SK-N-SH treated with all-trans-retinoic acid at 6 μM for 48 hours (cell line): ENCODE data around the gene UAP1L1.

Experiments used
- ATAC-seq: fragments of 200-7000 bp; cut with Tn5 transposase; 3 replicates; pipeline ENCODE4 v1.9.1; 2020; ENCODE audit warnings: mild to moderate bottlenecking, moderate library complexity
- ARNTL ChIP-seq: fragments of 450-650 bp; formaldehyde crosslinking; IDR thresholded peaks from 2 replicates; pipeline ENCODE4 v1.5.0; 2020; ENCODE audit warnings: low read depth, mild to moderate bottlenecking, moderate library complexity, borderline replicate concordance
- BACH2 ChIP-seq: fragments of 250-450 bp; sonication (Bioruptor Pico); IDR thresholded peaks from 2 replicates; pipeline ENCODE4 v1.9.0; 2021; ENCODE audit warnings: mild to moderate bottlenecking, borderline replicate concordance
- ESRRG ChIP-seq: fragments of 250-450 bp; sonication (Bioruptor Pico); IDR thresholded peaks from 2 replicates; pipeline ENCODE4 v1.6.1; 2021; ENCODE audit warnings: mild to moderate bottlenecking
- GLIS3 ChIP-seq: fragments of 250-450 bp; sonication (Bioruptor Pico); IDR thresholded peaks from 2 replicates; pipeline ENCODE4 v1.5.0; 2020; ENCODE audit warnings: mild to moderate bottlenecking, moderate library complexity
- ISL1 ChIP-seq: fragments of 250-450 bp; sonication (Bioruptor Pico); IDR thresholded peaks from 2 replicates; pipeline ENCODE4 v2.1.2; 2022; ENCODE audit warnings: mild to moderate bottlenecking, moderate library complexity
- OSR1 ChIP-seq: fragments of 250-450 bp; sonication (Bioruptor Pico); IDR thresholded peaks from 2 replicates; pipeline ENCODE4 v1.8.0; 2022; ENCODE audit warnings: moderate library complexity, mild to moderate bottlenecking, inconsistent platforms
- PPARA ChIP-seq: fragments of 250-450 bp; sonication (Bioruptor Pico); IDR thresholded peaks from 2 replicates; pipeline ENCODE4 v1.5.0; 2020; ENCODE audit warnings: mild to moderate bottlenecking, borderline replicate concordance
- RARB ChIP-seq: fragments of 250-450 bp; sonication (Bioruptor Pico); IDR thresholded peaks from 2 replicates; pipeline ENCODE4 v1.8.0; 2021; ENCODE audit warnings: mild to moderate bottlenecking, moderate library complexity
- SNAI2 ChIP-seq: fragments of 250-450 bp; sonication (Bioruptor Pico); IDR thresholded peaks from 2 replicates; pipeline ENCODE4 v1.5.0; 2020; ENCODE audit warnings: mild to moderate bottlenecking, moderate library complexity
- TCF4 ChIP-seq: fragments of 250-450 bp; sonication (Bioruptor Pico); IDR thresholded peaks from 2 replicates; pipeline ENCODE4 v1.8.0; 2021; ENCODE audit warnings: mild to moderate bottlenecking, moderate library complexity, borderline replicate concordance
- TOX ChIP-seq: fragments of 250-450 bp; sonication (Bioruptor Pico); IDR thresholded peaks from 2 replicates; pipeline ENCODE4 v1.8.0; 2021; ENCODE audit warnings: mild to moderate bottlenecking, moderate library complexity, borderline replicate concordance
- ZC3H10 ChIP-seq: fragments of 250-450 bp; sonication (Bioruptor Pico); IDR thresholded peaks from 2 replicates; pipeline ENCODE4 v1.5.1; 2021; ENCODE audit warnings: mild to moderate bottlenecking, moderate library complexity
- ZFP3 ChIP-seq: fragments of 250-450 bp; sonication (Bioruptor Pico); IDR thresholded peaks from 2 replicates; pipeline ENCODE4 v1.5.0; 2020; ENCODE audit warnings: mild to moderate bottlenecking, moderate library complexity
- ZFP30 ChIP-seq: fragments of 450-650 bp; formaldehyde crosslinking; IDR thresholded peaks from 2 replicates; pipeline ENCODE4 v1.5.0; 2022; ENCODE audit warnings: mild to moderate bottlenecking, moderate library complexity
- ZNF565 ChIP-seq: fragments of 450-650 bp; formaldehyde crosslinking; conservative IDR thresholded peaks from 2 replicates; pipeline ENCODE4 v1.5.0; 2020; ENCODE audit warnings: low read depth, mild to moderate bottlenecking, moderate library complexity
- ZNF70 ChIP-seq: fragments of 450-650 bp; formaldehyde crosslinking; IDR thresholded peaks from 2 replicates; pipeline ENCODE4 v1.5.0; 2020; ENCODE audit warnings: mild to moderate bottlenecking, moderate library complexity
- ZNF8 ChIP-seq: fragments of 450-650 bp; formaldehyde crosslinking; IDR thresholded peaks from 2 replicates; pipeline ENCODE4 v1.5.0; 2020; ENCODE audit warnings: mild to moderate bottlenecking, moderate library complexity
- TF ChIP-seq, protein P1 (sequence below): fragments of 250-450 bp; sonication (Bioruptor Pico); IDR thresholded peaks from 2 replicates; pipeline ENCODE4 v1.5.1; 2021; ENCODE audit warnings: mild to moderate bottlenecking, moderate library complexity
- TF ChIP-seq, protein P2 (sequence below): fragments of 250-450 bp; sonication (Bioruptor Pico); IDR thresholded peaks from 2 replicates; pipeline ENCODE4 v1.5.0; 2020; ENCODE audit warnings: mild to moderate bottlenecking, moderate library complexity
- TF ChIP-seq, protein P3 (sequence below): fragments of 250-450 bp; sonication (Bioruptor Pico); IDR thresholded peaks from 2 replicates; pipeline ENCODE4 v1.8.0; 2020; ENCODE audit warnings: mild to moderate bottlenecking, moderate library complexity, borderline replicate concordance
- TF ChIP-seq, protein P4 (sequence below): fragments of 250-450 bp; sonication (Bioruptor Pico); IDR thresholded peaks from 2 replicates; pipeline ENCODE4 v1.5.1; 2020; ENCODE audit warnings: low read depth, mild to moderate bottlenecking, moderate library complexity

Gene UAP1L1

DNA sequence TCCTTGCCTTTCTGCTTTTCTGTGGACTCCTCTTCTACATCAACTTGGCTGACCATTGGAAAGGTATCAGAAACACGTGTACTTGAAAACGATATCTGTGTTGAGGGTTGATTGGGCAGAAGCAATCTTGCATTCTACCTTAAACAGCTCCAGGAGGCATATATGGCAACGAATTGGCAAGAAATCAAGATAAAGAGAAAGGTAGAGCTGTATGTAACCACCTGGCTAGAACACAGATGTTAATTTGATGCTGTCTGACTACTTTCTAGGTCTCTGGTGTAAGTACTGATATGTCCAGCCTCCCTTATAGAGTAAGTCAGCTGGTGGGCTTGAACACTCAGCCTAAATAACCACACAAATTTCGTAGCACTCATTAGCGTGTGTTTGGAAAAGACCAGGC lies 10.8 kb downstream of the UAP1L1 start:
- no peak for TF ChIP-seq ARNTL (CRISPR knock-in tag)
- TF ChIP-seq, protein P1, sequence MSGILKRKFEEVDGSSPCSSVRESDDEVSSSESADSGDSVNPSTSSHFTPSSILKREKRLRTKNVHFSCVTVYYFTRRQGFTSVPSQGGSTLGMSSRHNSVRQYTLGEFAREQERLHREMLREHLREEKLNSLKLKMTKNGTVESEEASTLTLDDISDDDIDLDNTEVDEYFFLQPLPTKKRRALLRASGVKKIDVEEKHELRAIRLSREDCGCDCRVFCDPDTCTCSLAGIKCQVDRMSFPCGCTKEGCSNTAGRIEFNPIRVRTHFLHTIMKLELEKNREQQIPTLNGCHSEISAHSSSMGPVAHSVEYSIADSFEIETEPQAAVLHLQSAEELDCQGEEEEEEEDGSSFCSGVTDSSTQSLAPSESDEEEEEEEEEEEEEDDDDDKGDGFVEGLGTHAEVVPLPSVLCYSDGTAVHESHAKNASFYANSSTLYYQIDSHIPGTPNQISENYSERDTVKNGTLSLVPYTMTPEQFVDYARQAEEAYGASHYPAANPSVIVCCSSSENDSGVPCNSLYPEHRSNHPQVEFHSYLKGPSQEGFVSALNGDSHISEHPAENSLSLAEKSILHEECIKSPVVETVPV (CRISPR knock-in tag), result no peak
- no peak for TF ChIP-seq TCF4 (CRISPR knock-in tag)
- no peak for TF ChIP-seq ZNF70 (CRISPR knock-in tag)
- no peak for TF ChIP-seq SNAI2 (CRISPR knock-in tag)
- TF ChIP-seq TOX (CRISPR knock-in tag), result no peak
- TF ChIP-seq GLIS3, result no peak
- TF ChIP-seq, protein P2, sequence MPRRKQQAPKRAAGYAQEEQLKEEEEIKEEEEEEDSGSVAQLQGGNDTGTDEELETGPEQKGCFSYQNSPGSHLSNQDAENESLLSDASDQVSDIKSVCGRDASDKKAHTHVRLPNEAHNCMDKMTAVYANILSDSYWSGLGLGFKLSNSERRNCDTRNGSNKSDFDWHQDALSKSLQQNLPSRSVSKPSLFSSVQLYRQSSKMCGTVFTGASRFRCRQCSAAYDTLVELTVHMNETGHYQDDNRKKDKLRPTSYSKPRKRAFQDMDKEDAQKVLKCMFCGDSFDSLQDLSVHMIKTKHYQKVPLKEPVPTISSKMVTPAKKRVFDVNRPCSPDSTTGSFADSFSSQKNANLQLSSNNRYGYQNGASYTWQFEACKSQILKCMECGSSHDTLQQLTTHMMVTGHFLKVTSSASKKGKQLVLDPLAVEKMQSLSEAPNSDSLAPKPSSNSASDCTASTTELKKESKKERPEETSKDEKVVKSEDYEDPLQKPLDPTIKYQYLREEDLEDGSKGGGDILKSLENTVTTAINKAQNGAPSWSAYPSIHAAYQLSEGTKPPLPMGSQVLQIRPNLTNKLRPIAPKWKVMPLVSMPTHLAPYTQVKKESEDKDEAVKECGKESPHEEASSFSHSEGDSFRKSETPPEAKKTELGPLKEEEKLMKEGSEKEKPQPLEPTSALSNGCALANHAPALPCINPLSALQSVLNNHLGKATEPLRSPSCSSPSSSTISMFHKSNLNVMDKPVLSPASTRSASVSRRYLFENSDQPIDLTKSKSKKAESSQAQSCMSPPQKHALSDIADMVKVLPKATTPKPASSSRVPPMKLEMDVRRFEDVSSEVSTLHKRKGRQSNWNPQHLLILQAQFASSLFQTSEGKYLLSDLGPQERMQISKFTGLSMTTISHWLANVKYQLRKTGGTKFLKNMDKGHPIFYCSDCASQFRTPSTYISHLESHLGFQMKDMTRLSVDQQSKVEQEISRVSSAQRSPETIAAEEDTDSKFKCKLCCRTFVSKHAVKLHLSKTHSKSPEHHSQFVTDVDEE (CRISPR knock-in tag), result no peak
- no peak for TF ChIP-seq BACH2 (CRISPR knock-in tag)
- no peak for TF ChIP-seq OSR1
- TF ChIP-seq, protein P3, sequence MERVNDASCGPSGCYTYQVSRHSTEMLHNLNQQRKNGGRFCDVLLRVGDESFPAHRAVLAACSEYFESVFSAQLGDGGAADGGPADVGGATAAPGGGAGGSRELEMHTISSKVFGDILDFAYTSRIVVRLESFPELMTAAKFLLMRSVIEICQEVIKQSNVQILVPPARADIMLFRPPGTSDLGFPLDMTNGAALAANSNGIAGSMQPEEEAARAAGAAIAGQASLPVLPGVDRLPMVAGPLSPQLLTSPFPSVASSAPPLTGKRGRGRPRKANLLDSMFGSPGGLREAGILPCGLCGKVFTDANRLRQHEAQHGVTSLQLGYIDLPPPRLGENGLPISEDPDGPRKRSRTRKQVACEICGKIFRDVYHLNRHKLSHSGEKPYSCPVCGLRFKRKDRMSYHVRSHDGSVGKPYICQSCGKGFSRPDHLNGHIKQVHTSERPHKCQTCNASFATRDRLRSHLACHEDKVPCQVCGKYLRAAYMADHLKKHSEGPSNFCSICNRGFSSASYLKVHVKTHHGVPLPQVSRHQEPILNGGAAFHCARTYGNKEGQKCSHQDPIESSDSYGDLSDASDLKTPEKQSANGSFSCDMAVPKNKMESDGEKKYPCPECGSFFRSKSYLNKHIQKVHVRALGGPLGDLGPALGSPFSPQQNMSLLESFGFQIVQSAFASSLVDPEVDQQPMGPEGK (CRISPR knock-in tag), result no peak
- no peak for TF ChIP-seq ZC3H10 (CRISPR knock-in tag)
- no peak for TF ChIP-seq ZNF8 (CRISPR knock-in tag)
- TF ChIP-seq RARB (CRISPR knock-in tag), result no peak
- no peak for TF ChIP-seq PPARA (CRISPR knock-in tag)
- TF ChIP-seq ZFP30 (CRISPR knock-in tag), result no peak
- no peak for TF ChIP-seq ESRRG (CRISPR knock-in tag)
- no peak for TF ChIP-seq ZFP3
- ATAC-seq, result no peak

DNA sequence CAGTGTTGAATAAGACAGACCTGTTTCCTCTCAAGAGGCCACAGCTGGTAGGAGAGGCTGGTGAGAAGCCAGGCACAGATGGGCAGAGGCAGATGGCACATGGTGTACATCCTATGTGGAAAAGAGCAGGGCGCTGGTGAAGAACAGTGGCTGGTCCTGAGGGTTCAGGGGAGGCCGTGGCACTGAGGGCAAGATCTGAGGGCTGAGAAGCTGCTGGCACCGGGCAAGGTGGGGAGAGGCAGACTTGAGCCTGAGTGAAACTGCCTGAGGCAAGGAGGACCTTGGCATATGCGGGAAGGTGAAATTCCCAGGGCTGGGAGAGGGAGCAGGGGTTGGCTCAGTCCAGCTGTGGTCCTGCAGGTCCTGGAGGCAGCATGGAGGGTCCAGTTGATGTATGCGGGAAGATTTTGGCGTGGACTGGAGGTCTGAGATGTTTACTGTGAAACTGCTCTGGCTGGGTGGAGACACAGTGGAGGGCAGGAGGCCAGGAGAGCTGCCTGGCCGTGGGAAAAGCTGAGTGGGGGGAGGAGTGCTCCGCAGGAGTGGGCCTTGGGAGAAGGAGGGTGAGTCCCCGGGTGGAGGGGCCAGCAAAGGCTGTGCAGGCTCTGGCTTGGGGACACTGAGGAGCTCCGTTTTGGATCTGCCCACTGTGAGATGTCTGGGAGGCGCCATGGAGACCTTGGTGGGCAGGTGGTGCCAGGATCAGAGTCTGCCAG lies 12.1 kb downstream of the UAP1L1 start:
- no peak for ATAC-seq
- TF ChIP-seq ZFP3, result no peak
- TF ChIP-seq TOX (CRISPR knock-in tag), result no peak
- no peak for TF ChIP-seq GLIS3
- TF ChIP-seq ZFP30 (CRISPR knock-in tag), result no peak
- TF ChIP-seq, protein P1 (CRISPR knock-in tag), result no peak
- TF ChIP-seq ZNF565 (CRISPR knock-in tag), result no peak
- no peak for TF ChIP-seq ISL1 (CRISPR knock-in tag)
- TF ChIP-seq ZC3H10 (CRISPR knock-in tag), result no peak
- no peak for TF ChIP-seq BACH2 (CRISPR knock-in tag)
- TF ChIP-seq, protein P4, sequence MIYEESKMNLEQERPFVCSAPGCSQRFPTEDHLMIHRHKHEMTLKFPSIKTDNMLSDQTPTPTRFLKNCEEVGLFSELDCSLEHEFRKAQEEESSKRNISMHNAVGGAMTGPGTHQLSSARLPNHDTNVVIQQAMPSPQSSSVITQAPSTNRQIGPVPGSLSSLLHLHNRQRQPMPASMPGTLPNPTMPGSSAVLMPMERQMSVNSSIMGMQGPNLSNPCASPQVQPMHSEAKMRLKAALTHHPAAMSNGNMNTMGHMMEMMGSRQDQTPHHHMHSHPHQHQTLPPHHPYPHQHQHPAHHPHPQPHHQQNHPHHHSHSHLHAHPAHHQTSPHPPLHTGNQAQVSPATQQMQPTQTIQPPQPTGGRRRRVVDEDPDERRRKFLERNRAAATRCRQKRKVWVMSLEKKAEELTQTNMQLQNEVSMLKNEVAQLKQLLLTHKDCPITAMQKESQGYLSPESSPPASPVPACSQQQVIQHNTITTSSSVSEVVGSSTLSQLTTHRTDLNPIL, result no peak
- no peak for TF ChIP-seq ZNF8 (CRISPR knock-in tag)
- TF ChIP-seq, all 23 proteins: peak for 0
